Measurements from ENCODE around the gene PSMD14.

Gene PSMD14

GRCh38 chr2:161434118-161434517, 125.9 kb downstream of the PSMD14 start:
- ChIA-PET POLR2A (no interaction called here), CTCF (no interaction called here)
- no peaks in the 10 kb centered on the region for H3K36me3 ChIP-seq (ENCODE audit: control insufficient read depth in 2 of 2, insufficient read depth in 1 of 2, low read length in 2 of 2)
- no peak overlapping the region for H3K4me3 ChIP-seq (ENCODE audit: low read depth, low read length)
- no peaks in the 10 kb centered on the region for H3K4me1 ChIP-seq (ENCODE audit: control insufficient read depth, insufficient read depth, low read length)
- H3K9me3 ChIP-seq (ENCODE audit: control insufficient read depth, insufficient read depth, low read depth, low read length) = no peaks in the 10 kb centered on the region
- H3K27ac ChIP-seq (ENCODE audit: extremely low read depth, low read depth, low read length) = no peak overlapping the region
- TF ChIP-seq ZNF555 (tag by site-specific recombination; conservative IDR thresholded peaks at IDR 0.05) (no peak), ZNF138 (tag by site-specific recombination; IDR thresholded peaks at IDR 0.05; ENCODE audit: borderline replicate concordance) (no peak), ZNF645 (tag by site-specific recombination; IDR thresholded peaks at IDR 0.05) (no peak), ZNF302 (tag by site-specific recombination; IDR thresholded peaks at IDR 0.05; ENCODE audit: low read depth) (no peak), BCL11B (tag by site-specific recombination; IDR thresholded peaks at IDR 0.05; ENCODE audit: low read depth) (no peak), REPIN1 (tag by site-specific recombination; IDR thresholded peaks at IDR 0.05; ENCODE audit: low read depth) (no peak), TSHZ1 (tag by site-specific recombination; IDR thresholded peaks at IDR 0.05; ENCODE audit: borderline replicate concordance) (no peak), ZBTB44 (tag by site-specific recombination; IDR thresholded peaks at IDR 0.05) (no peak), ZNF621 (tag by site-specific recombination; IDR thresholded peaks at IDR 0.05) (no peak), ZNF133 (tag by site-specific recombination; IDR thresholded peaks at IDR 0.05) (no peak), ZNF785 (tag by site-specific recombination; IDR thresholded peaks at IDR 0.05) (no peak), ZNF175 (tag by site-specific recombination; IDR thresholded peaks at IDR 0.05) (no peak), ZNF488 (tag by site-specific recombination; IDR thresholded peaks at IDR 0.05) (no peak)

- POLR2A ChIA-PET = no interaction called here
- TF ChIP-seq PRDM10 (tag by site-specific recombination; IDR thresholded peaks at IDR 0.05) (no peak), ZNF404 (tag by site-specific recombination; IDR thresholded peaks at IDR 0.05) (no peak), CTCF (tag by site-specific recombination; IDR thresholded peaks at IDR 0.05) (no peak), SALL2 (tag by site-specific recombination; IDR thresholded peaks at IDR 0.05; ENCODE audit: borderline replicate concordance) (no peak), ZSCAN18 (tag by site-specific recombination; IDR thresholded peaks at IDR 0.05) (no peak), KLF17 (tag by site-specific recombination; IDR thresholded peaks at IDR 0.05) (no peak), ZNF24 (tag by site-specific recombination; IDR thresholded peaks at IDR 0.05) (no peak)
Observed at GRCh38 chr2:161436411-161436810, 128.2 kb downstream of the PSMD14 start.

More at GRCh38 chr2:161436411-161436810, 128.2 kb downstream of the PSMD14 start:
- Histone ChIP-seq H3K27ac (ENCODE audit: extremely low read depth, low read depth, low read length) (no peak overlapping the region), H3K36me3 (ENCODE audit: control insufficient read depth in 2 of 2, insufficient read depth in 1 of 2, low read length in 2 of 2) (no peaks in the 10 kb centered on the region), H3K4me3 (ENCODE audit: low read depth, low read length) (no peak overlapping the region), H3K9me3 (ENCODE audit: control insufficient read depth, insufficient read depth, low read depth, low read length) (no peaks in the 10 kb centered on the region), H3K4me1 (ENCODE audit: control insufficient read depth, insufficient read depth, low read length) (no peaks in the 10 kb centered on the region)
- CTCF ChIA-PET = no interaction called here

Measured in HEK293 (cell line).